ENCODE measurements around the gene TBC1D1.

DNA sequence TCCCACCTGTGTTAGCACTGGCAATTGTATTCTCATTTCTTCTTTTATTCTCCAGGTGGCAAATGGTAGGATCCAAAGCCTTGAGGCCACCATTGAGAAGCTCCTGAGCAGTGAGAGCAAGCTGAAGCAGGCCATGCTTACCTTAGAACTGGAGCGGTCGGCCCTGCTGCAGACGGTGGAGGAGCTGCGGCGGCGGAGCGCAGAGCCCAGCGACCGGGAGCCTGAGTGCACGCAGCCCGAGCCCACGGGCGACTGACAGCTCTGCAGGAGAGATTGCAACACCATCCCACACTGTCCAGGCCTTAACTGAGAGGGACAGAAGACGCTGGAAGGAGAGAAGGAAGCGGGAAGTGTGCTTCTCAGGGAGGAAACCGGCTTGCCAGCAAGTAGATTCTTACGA is 246.2 kb downstream of the TBC1D1 start:
- TF ChIP-seq, protein P1, sequence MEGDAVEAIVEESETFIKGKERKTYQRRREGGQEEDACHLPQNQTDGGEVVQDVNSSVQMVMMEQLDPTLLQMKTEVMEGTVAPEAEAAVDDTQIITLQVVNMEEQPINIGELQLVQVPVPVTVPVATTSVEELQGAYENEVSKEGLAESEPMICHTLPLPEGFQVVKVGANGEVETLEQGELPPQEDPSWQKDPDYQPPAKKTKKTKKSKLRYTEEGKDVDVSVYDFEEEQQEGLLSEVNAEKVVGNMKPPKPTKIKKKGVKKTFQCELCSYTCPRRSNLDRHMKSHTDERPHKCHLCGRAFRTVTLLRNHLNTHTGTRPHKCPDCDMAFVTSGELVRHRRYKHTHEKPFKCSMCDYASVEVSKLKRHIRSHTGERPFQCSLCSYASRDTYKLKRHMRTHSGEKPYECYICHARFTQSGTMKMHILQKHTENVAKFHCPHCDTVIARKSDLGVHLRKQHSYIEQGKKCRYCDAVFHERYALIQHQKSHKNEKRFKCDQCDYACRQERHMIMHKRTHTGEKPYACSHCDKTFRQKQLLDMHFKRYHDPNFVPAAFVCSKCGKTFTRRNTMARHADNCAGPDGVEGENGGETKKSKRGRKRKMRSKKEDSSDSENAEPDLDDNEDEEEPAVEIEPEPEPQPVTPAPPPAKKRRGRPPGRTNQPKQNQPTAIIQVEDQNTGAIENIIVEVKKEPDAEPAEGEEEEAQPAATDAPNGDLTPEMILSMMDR (IDR thresholded peaks at IDR 0.05; ENCODE audit: low read length) = no peak
- TF ChIP-seq EZH2 (IDR thresholded peaks at IDR 0.05; ENCODE audit: borderline replicate concordance, low read length) = no peak
